Measurements from ENCODE around the gene LRP3.

- TF ChIP-seq POLR2A (IDR thresholded peaks at IDR 0.05) (no peak), CTCF (IDR thresholded peaks at IDR 0.05) (no peak)
Observed at GRCh38 chr19:33249740-33250366, 55.7 kb downstream of the LRP3 start.

Data from adrenal gland (tissue), 5 donors.